ENCODE data around the gene NRDC. TPM values are rescaled to one million over a fixed set of nuclear protein-coding genes. Genes with fewer than 3 reads are reported as not detected.
A peak's percentile ranks its signal among the peaks of the same experiment; 100 is the strongest.
"Not testable (repeated sequence)": the region's sequence is repeated elsewhere in the genome, so short reads cannot be mapped to it uniquely, and the experiment has no call there.

The NRDC gene
- total and polyA plus RNA-seq, 5 donors: 90.3 to 153 (median 136) TPM

GRCh38 chr1:51877434-51878307, 856 bp downstream of the NRDC start:
- H3K27me3 ChIP-seq (ENCODE audit: control insufficient read depth, insufficient read depth): no peaks in the 10 kb centered on the region
- DNase-seq (peak in 1 of 3 donors; percentile 47), ATAC-seq (peak in 1 of 2 donors; percentile 21)
- 13% methylated on average over 21 of the region's 21 CpGs for WGBS
- no peaks in the 10 kb centered on the region for H3K9me3 ChIP-seq (ENCODE audit: control insufficient read depth, low read length)
- intact Hi-C loops (cut with DNase I): no loop called here
- peak overlapping the region; percentile 88 for H3K27ac ChIP-seq (ENCODE audit: low read length)
- peaks cover 4% of the 10 kb centered on the region for H3K4me1 ChIP-seq (ENCODE audit: control insufficient read depth, insufficient read depth, low read length)
- H3K4me3 ChIP-seq (ENCODE audit: low read length): peak overlapping the region; percentile 87

- DNase-seq (no peak), ATAC-seq (no peak)
- Histone ChIP-seq H3K27ac (ENCODE audit: low read length) (no peak overlapping the region), H3K9me3 (ENCODE audit: control insufficient read depth, low read length) (no peaks in the 10 kb centered on the region), H3K4me3 (ENCODE audit: low read length) (no peak overlapping the region), H3K27me3 (ENCODE audit: control insufficient read depth, insufficient read depth) (no peaks in the 10 kb centered on the region), H3K4me1 (ENCODE audit: control insufficient read depth, insufficient read depth, low read length) (peaks cover 8% of the 10 kb centered on the region)
- intact Hi-C loops (cut with DNase I): no loop called here
These were observed 2.7 kb downstream of the NRDC start for GRCh38 chr1:51875836-51876235.

GRCh38 chr1:51875291-51875772, 3.2 kb downstream of the NRDC start:
- Histone ChIP-seq H3K4me1 (ENCODE audit: control insufficient read depth, insufficient read depth, low read length) (peaks cover 8% of the 10 kb centered on the region), H3K9me3 (ENCODE audit: control insufficient read depth, low read length) (no peaks in the 10 kb centered on the region), H3K27ac (ENCODE audit: low read length) (no peak overlapping the region), H3K4me3 (ENCODE audit: low read length) (no peak overlapping the region), H3K27me3 (ENCODE audit: control insufficient read depth, insufficient read depth) (no peaks in the 10 kb centered on the region)
- ATAC-seq: no peak
- no peak for DNase-seq
- intact Hi-C loops (cut with DNase I): no loop called here
- 74% methylated on average over 6 of the region's 6 CpGs for WGBS

GRCh38 chr1:51873270-51873669, 5.3 kb downstream of the NRDC start:
- H3K4me1 ChIP-seq (ENCODE audit: control insufficient read depth, insufficient read depth, low read length); intact Hi-C loops (cut with DNase I); DNase-seq; H3K27me3 ChIP-seq (ENCODE audit: control insufficient read depth, insufficient read depth); ATAC-seq; H3K9me3 ChIP-seq (ENCODE audit: control insufficient read depth, low read length); H3K27ac ChIP-seq (ENCODE audit: low read length); H3K4me3 ChIP-seq (ENCODE audit: low read length): not testable (repeated sequence)
- 100% methylated on average over 1 of the region's 1 CpG for WGBS

GRCh38 chr1:51871351-51871975, 7.1 kb downstream of the NRDC start:
- H3K9me3 ChIP-seq (ENCODE audit: control insufficient read depth, low read length): no peaks in the 10 kb centered on the region
- no peak overlapping the region for H3K27ac ChIP-seq (ENCODE audit: low read length)
- 89% methylated on average over 6 of the region's 6 CpGs for WGBS
- H3K4me3 ChIP-seq (ENCODE audit: low read length): no peak overlapping the region
- intact Hi-C loops (cut with DNase I): no loop called here
- no peaks in the 10 kb centered on the region for H3K27me3 ChIP-seq (ENCODE audit: control insufficient read depth, insufficient read depth)
- H3K4me1 ChIP-seq (ENCODE audit: control insufficient read depth, insufficient read depth, low read length): peaks cover 4% of the 10 kb centered on the region
- DNase-seq: no peak
- no peak for ATAC-seq

- H3K27me3 ChIP-seq (ENCODE audit: control insufficient read depth, insufficient read depth): no peaks in the 10 kb centered on the region
- 92% methylated on average over 7 of the region's 7 CpGs for WGBS
- ATAC-seq: no peak
- peaks cover 4% of the 10 kb centered on the region for H3K4me1 ChIP-seq (ENCODE audit: control insufficient read depth, insufficient read depth, low read length)
- H3K4me3 ChIP-seq (ENCODE audit: low read length): no peak overlapping the region
- intact Hi-C loops (cut with DNase I): no loop called here
- H3K9me3 ChIP-seq (ENCODE audit: control insufficient read depth, low read length): no peaks in the 10 kb centered on the region
- H3K27ac ChIP-seq (ENCODE audit: low read length): no peak overlapping the region
- no peak for DNase-seq
These were observed 7.8 kb downstream of the NRDC start for GRCh38 chr1:51870603-51871350.

GRCh38 chr1:51867479-51868232, 10.9 kb downstream of the NRDC start:
- no peaks in the 10 kb centered on the region for H3K9me3 ChIP-seq (ENCODE audit: control insufficient read depth, low read length)
- no peak overlapping the region for H3K27ac ChIP-seq (ENCODE audit: low read length)
- intact Hi-C loops (cut with DNase I): no loop called here
- DNase-seq (no peak), ATAC-seq (no peak)
- H3K4me3 ChIP-seq (ENCODE audit: low read length): no peak overlapping the region
- H3K27me3 ChIP-seq (ENCODE audit: control insufficient read depth, insufficient read depth): no peaks in the 10 kb centered on the region
- WGBS: 90% methylated on average over 4 of the region's 4 CpGs
- peaks cover 4% of the 10 kb centered on the region for H3K4me1 ChIP-seq (ENCODE audit: control insufficient read depth, insufficient read depth, low read length)

GRCh38 chr1:51863384-51863783, 15.1 kb downstream of the NRDC start:
- H3K4me3 ChIP-seq (ENCODE audit: low read length): no peak overlapping the region
- peaks cover 2% of the 10 kb centered on the region for H3K4me1 ChIP-seq (ENCODE audit: control insufficient read depth, insufficient read depth, low read length)
- DNase-seq (no peak), ATAC-seq (no peak)
- intact Hi-C loops (cut with DNase I): no loop called here
- H3K9me3 ChIP-seq (ENCODE audit: control insufficient read depth, low read length): no peaks in the 10 kb centered on the region
- 91% methylated on average over 2 of the region's 2 CpGs for WGBS
- no peaks in the 10 kb centered on the region for H3K27me3 ChIP-seq (ENCODE audit: control insufficient read depth, insufficient read depth)
- H3K27ac ChIP-seq (ENCODE audit: low read length): no peak overlapping the region

GRCh38 chr1:51861669-51862068, 16.9 kb downstream of the NRDC start:
- Histone ChIP-seq H3K4me1 (ENCODE audit: control insufficient read depth, insufficient read depth, low read length) (peaks cover 2% of the 10 kb centered on the region), H3K27me3 (ENCODE audit: control insufficient read depth, insufficient read depth) (no peaks in the 10 kb centered on the region), H3K9me3 (ENCODE audit: control insufficient read depth, low read length) (no peaks in the 10 kb centered on the region), H3K4me3 (ENCODE audit: low read length) (no peak overlapping the region), H3K27ac (ENCODE audit: low read length) (no peak overlapping the region)
- intact Hi-C loops (cut with DNase I): no loop called here
- no peak for ATAC-seq
- WGBS: 97% methylated on average over 5 of the region's 5 CpGs
- DNase-seq: no peak

GRCh38 chr1:51859735-51860134, 18.8 kb downstream of the NRDC start:
- H3K27me3 ChIP-seq (ENCODE audit: control insufficient read depth, insufficient read depth): no peaks in the 10 kb centered on the region
- peaks cover 2% of the 10 kb centered on the region for H3K4me1 ChIP-seq (ENCODE audit: control insufficient read depth, insufficient read depth, low read length)
- no peak for DNase-seq
- H3K9me3 ChIP-seq (ENCODE audit: control insufficient read depth, low read length): no peaks in the 10 kb centered on the region
- no peak overlapping the region for H3K4me3 ChIP-seq (ENCODE audit: low read length)
- ATAC-seq: no peak
- 65% methylated on average over 2 of the region's 2 CpGs for WGBS
- H3K27ac ChIP-seq (ENCODE audit: low read length): no peak overlapping the region
- intact Hi-C loops (cut with DNase I): no loop called here

Data from right cardiac atrium (tissue), 5 donors.